Inflammatory macrophage treated with lipopolysaccharide for 4 hours (primary cell): ENCODE results near the gene TESK1.
"Not testable (repeated sequence)": the region's sequence is repeated elsewhere in the genome, so short reads cannot be mapped to it uniquely, and the experiment has no call there.

Experiments
- DNase-seq: peaks from one replicate; pipeline ENCODE4 v3.0.0-alpha.2; 2020

The TESK1 gene

DNA sequence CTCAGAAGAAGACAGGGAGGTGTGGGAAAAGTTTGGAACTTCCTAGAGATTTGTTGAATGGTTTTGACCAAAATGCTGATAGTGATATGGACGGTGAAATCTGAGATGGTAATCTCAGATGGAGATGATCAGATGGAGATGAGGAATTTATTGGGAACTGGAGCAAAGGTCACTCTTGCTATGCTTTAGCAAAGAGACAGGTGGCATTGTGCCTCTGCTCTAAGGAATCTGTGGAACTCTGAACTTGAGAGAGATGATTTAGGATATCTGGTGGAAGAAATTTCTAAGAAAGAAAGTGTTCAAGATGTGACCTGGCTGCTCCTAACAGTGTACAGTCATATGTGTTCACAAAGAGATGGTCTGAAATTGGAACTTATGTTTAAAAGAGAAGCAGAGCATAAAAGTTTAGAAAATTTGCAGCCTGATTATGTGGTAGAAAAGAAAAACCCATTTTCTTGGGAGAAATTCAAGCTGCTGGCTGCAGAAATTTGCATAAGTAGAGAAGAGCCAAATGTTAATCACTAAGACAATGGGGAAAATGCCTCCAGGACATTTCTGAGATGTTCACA lies 25.3 kb upstream of the TESK1 start:
- not testable (repeated sequence) for DNase-seq

DNA sequence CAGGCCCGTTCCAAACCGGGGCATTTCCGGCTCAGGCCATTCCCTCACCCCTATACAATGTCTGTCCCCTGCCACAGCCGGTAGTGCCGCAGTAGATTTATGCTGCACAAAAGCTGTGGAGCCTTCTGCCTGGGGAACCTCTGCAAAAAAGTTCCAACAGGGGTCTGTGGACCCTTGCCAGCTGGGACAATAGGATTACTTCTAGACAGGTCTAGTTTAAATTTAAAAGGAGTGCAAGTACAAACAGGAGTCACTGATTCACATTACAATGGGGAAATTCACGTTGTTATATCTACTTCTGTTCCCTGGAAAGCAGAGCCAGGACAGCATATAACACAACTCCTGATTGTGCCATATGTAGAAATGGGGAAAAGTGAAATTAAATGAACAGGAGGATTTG lies 21.5 kb upstream of the TESK1 start:
- DNase-seq = not testable (repeated sequence)

DNA sequence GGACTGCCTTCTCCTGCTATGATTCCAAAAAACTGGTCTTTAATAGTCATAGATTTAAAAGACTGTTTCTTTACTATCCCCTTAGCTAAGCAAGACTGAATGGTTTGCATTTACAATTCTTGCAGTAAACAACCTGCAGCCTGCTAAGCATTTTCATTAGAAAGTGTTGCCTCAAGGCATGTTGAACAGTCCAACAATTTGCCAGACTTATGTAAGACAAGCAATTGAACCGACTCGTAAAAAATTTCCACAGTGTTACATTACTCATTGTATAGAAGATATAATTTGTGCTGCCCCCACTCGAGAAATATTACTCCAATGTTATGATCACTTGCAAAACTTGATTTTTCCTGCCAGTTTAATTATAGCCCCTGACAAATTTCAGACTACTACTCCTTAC lies 20.4 kb upstream of the TESK1 start:
- DNase-seq = not testable (repeated sequence)

DNA sequence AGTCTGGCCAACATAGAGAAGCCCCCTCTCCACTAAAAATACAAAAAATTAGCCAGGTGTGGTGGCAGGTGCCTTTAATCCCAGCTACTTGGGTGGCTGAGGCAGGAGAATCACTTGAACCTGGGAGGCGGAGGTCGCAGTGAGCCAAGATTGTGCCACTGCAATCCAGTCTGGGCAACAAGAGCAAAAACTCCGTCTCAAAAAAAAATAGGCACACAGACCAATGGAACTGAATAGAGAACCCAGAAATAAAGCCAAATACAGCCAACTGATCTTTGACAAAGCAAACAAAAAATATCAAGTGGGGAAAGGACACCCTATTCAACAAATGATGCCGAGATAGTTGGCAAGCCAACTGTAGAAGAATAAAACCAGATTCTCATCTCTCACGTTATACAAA lies 16.6 kb upstream of the TESK1 start:
- not testable (repeated sequence) for DNase-seq

DNA sequence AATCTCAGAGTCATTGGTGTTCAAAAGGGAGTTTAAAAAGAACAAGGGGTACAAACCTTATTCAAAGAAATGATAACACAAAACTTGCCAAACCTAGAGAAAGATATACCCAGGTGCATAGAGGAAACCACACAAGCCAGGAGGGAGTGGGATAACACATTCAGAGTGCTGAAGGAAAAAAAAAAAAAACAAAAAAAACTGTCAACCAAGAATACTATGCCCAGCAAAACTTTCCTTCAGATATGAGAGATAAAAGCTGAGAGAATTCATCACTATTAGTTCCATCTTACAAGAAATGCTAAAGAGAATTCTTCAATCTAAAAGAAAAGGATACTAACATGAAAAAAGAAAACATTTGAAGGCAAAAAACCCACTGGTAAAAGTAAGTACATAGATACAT lies 11.5 kb upstream of the TESK1 start:
- DNase-seq = no peak

DNA sequence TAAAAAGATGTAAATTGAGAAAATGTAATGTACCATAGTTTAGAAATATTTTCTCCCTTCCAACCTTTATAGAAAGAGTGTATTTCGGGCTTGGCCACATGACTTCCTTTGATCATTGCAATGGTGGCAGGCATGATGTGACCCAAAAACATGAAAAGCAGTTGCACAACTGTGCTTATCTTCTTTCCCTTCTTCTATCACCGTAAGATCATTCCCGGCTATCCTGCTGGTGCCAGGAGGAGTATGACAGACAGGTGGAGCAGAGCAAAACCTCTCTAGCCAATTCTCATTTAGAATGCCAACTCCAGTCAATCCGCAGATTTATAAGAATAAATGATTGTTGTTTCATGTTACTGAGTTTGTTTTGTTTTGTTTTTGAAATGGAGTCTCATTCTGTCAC lies 10.6 kb upstream of the TESK1 start:
- DNase-seq = no peak

DNA sequence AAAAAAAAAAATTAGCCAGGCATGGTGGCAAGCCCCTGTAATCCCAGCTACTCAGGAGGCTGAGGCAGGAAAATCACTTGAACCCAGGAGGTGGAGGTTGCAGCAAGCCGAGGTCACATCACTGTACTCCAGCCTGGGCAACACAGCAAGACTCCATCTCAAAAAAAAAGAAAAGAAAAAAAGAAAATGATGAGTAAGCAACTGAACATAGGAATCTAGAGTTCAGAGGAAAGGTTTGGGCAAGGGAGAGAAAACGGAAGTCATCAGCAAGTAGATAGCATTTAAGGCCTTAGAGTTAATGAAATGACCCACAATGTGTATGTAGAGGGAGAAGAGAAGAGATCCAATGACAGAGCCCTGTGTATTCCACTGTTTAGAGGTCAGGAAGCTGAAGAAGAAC lies 8.2 kb upstream of the TESK1 start:
- not testable (repeated sequence) for DNase-seq

DNA sequence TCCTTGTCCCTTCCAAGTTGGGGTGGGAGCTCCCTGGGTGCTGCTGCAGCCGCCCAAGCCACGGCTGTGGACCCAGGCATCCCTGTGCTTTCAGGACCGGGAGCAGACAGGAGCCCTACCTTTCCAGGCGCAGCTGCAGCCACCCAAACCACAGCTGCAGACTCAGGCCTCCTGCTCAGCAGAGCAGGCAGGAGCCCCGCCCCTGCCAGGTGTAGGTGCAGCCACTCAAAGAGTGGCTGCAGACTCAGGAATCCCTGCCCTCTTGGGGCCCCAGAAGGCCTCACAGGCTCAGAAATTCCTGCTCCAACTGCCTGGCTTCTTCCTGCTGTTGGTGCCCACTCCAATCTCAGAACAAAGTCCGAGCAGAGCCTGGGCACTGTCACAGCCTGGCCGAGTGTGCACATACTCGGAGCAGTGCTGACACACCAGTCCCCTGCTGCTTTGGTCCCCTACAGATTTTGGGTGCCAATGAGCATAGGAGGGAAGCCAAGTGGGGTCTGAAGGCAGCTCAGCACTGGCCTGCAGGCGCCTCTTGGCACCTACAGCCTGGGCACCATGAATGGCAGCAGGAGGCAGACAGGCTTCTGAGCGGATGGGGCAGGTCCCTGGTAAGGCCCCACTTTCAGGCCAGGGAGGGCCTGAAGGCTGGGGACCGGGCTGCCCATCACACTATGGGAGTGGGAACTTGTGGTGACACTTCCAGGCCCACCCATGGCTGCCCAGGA lies 6.0 kb upstream of the TESK1 start:
- no peak for DNase-seq

DNA sequence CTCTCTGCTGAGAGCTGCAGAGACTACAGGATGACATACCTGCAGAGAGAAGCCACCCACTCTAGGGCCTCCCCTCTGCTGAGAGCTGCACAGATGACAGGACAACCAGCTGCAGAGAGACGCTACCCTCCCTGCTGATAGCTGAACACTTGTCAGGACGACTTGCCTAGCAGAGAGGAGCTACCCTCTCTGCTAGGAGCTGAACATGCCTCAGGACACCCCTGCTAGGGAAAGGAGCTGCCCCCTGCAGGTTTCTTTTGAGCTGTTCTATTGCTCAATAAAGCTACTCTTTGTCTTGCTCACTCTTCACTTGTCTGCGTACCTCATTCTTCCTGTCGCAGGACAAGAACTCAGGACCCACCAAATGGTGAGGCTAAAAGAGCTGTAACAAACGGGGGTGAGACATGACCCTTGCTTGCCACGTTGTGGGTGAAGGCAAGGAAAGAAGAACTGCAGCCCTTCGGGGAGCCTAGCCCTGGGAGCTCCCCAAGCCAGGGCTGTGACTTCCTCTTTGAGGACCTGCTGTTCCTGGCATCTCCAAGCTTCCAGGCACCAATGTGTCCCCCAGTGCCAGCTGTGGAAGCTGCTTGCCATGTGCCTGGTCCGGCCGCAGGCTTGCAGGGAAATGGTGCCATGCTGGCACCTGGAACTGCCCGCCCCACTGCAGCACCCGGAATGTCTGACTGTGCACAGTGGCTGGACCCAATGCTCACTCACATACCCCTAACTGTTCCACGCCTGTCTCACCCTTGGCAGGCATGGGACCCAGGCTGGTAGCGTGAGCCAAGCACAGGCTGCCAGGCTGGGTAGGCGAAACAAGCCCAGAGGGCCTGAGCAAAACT lies 5.1 kb upstream of the TESK1 start:
- DNase-seq = peak; percentile 22

DNA sequence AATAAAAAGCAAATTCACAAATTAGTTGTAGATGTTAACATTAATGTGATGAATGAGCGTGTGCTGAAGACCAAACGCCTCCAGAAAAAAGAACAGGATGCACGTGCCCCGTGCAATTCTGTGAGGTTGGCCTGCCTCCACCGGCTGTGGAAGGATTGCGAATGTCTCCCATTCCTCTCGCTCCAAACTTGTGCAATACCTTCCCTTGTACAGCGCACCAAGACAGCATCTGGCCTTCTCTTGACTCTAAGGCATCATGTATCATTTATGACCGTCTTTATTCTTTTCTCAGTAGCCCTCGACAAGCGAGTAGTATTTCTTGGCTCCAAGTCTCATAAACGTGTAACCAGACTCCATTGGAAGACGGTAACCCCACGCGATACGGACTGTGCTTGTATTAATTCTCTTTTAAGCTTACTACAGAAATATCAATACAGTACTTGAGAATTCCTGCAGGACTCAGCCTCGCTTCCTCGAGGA lies 1.5 kb upstream of the TESK1 start:
- DNase-seq = peak; percentile 39

DNA sequence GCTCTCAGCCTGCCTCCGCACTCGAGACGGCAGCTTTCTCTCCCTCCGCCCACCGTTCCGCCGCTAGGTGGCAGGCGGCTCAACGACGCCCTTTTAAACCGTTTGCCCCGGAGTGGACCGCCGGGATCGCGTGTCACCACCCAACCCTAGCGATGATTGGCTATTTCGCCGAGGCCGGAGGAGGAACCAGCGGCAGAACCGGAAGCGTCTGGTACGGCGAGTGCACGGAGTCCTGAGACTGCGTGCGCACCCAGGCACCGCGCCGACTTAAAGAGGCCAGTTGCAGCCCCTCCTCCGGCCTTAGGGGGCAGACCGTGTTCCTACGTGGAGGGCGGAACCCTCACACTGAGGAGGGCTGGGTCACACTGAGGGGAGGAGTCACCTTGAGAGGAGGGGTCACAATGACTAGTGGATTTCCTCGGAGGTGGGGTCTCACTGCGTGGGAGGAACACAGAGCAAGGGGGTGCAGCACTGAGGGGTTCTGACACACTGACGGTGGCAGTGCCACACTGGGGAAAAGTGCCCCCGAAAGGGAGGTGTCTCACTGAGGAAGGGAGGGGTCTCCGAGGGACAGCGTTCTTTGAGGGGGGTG lies 980 bp upstream of the TESK1 start:
- DNase-seq = peak; percentile 100

DNA sequence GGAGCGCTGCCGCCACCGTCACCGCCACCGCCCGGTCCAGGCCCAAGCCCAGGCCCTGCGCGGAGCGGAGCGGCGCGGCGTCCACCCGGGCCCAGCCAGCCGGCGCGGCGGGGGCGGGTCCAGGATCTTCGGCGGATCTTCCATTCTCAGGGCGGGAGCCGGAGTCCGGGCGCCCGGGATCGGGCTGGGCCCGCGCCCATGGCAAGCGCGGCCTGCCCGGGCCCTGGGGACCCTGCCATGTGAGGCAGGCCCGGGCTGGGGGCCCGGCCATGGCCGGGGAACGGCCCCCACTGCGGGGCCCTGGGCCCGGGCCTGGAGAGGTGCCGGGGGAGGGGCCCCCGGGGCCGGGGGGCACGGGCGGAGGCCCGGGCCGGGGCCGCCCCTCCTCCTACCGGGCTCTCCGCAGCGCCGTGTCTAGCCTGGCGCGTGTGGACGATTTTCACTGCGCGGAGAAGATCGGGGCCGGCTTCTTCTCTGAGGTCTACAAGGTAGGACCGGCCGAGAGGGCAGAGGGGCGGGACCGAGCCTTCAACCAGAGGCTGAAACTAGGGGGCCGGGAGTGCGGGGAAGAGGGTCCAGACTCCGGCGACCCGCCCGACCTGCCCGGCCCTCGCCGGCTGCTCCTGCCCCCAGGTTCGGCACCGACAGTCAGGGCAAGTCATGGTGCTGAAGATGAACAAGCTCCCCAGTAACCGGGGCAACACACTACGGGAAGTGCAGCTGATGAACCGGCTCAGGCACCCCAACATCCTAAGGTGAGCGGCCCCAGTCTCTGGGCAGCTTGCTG lies 482 bp downstream of the TESK1 start:
- no peak for DNase-seq

DNA sequence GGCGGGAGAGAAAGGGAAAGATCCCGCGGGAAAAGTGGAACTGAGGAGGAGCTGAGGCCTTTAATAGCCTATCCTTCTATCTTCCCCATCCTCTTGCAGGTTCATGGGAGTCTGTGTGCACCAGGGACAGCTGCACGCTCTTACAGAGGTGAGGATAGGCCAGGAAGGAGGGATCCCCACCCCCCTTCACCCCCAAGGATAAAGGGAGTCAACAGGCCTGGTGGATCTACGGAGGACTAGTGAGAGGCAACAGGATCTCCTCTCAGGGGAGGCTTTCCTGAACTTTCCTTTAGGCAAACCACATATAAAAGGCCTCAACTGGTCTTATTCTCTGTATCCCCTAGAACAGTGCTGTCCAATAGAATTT lies 1.1 kb downstream of the TESK1 start:
- DNase-seq = no peak

DNA sequence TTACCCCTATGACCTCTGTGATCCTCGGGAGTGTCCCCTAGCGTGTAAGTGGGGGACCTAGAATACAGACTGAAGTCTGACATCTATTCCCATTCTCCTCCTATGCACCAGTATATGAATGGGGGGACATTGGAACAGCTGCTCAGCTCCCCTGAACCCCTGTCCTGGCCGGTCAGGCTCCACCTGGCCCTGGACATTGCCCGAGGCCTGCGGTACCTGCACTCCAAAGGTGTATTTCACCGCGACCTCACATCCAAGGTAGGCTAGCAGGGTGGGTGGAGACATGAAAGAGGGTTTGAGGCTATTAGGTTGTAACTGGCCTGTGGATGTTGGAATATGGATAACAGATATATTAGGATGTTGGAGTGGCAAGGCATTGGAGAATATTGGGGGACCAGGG lies 1.7 kb downstream of the TESK1 start:
- DNase-seq = no peak

DNA sequence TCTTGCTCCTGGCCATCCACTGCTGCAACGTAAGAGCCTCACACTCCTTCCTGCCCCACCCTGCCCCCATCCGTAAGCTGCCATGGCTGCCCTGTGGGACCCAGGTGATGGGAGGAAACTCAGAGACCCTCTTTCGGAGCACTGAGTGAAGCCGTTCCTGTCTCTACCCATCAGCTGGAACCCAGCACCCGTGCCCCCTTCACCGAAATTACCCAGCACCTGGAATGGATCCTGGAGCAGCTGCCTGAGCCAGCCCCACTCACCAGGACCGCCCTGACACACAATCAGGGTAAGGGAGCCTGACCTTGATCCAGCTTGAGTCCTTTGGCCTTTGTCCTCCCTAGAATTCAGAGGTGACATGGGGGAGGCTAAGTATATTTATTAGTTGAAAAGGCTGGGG lies 3.2 kb downstream of the TESK1 start:
- DNase-seq = no peak

DNA sequence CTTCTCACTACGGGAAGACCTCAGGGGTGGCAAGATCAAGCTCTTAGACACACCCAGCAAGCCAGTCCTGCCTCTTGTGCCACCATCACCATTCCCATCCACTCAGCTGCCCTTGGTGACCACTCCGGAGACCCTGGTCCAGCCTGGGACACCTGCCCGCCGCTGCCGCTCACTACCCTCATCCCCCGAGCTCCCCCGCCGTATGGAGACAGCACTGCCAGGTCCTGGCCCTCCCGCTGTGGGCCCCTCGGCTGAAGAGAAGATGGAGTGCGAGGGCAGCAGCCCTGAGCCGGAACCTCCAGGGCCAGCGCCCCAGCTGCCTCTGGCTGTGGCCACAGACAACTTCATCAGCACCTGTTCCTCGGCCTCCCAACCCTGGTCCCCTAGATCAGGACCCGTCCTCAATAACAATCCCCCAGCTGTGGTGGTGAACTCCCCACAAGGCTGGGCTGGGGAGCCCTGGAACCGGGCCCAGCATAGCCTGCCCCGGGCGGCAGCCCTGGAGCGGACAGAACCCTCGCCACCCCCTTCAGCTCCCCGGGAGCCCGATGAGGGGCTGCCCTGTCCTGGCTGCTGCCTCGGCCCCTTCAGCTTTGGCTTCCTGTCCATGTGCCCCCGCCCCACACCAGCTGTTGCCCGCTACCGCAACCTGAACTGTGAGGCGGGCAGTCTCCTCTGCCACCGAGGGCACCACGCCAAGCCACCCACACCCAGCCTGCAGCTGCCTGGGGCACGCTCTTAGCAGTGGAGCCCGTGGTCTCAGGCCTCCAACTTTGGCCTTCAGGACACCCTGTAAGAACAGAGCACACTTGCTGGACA lies 4.1 kb downstream of the TESK1 start:
- no peak for DNase-seq

DNA sequence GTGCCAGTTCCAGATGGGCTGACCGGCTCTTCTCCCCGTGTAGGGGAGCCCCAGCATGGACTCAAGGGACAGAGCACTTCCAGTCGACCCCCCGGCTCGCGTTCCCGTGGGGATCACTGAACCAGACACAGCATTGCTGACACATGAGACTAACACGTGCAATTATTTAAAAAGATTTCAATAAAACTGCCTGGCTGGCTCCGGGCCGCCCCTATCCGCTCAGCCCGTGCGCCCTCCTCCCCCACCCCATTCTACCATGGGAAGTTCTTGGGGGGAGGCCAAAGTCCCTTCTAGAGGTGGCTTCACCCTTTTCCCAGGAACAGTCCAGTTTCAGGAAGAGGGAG lies 4.7 kb downstream of the TESK1 start:
- DNase-seq = no peak

DNA sequence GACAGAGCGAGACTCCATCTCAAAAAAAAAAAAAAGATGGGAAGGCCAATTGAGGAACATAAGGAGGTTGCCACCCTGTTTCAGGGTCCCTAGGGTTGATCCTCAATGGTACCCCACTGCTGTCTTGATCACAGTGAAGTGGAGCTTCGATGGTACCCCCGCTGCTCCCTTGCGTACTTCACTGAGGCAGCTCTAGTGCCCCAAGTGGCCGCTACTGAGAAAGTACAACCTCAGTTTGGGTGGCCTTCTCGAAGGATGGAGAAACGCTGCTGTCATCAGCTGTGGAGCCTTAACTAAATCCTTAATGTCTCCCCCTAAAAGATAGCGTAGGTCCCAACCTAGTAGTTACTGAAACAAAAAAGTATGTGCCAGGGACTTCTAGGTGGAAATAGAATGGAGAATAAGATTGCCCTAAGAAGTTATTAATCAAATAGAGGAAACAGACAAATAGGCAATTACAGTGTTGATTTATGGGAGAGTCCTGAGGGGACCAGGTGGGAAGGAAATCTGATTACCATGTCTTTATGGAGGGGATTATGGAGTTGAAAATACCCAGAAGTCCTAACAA lies 6.3 kb downstream of the TESK1 start:
- peak; percentile 65 for DNase-seq

DNA sequence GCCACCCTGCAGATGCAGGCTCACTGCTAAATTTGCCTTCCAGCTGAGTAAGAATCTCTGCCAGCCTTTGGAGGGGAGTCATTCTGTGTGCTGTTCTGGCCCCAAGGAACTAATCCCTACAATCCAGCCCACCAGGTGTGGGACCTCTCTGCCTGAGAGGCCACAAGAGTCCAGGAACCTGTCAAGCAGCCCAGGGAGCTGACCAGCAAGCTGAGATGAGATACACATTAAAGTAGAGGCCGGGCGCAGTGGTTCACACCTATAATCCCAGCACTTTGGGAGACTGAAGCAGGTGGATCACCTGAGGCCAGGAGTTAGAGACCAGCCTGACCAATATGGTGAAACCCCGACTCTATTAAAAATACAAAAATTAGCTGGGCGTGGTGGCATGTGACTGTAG lies 7.0 kb downstream of the TESK1 start:
- DNase-seq = not testable (repeated sequence)

DNA sequence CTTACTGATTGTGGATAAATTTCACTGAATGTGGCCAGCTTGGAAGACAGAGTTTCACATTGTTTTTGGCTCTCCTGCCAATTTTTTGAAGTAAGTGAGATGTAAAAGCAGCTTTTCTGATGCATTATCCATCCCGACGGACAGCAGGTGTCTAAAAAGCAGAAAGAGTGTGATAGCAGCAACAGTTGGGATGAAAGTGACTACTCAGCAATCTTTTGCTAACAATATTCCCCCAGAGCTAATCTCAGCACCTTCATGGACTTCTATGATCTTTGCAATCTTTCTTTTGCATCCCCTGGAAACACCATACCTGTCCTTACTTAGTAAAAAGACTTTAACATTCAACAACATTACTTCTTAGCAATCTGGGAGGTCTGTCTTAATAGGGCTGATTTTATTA lies 7.8 kb downstream of the TESK1 start:
- no peak for DNase-seq

DNA sequence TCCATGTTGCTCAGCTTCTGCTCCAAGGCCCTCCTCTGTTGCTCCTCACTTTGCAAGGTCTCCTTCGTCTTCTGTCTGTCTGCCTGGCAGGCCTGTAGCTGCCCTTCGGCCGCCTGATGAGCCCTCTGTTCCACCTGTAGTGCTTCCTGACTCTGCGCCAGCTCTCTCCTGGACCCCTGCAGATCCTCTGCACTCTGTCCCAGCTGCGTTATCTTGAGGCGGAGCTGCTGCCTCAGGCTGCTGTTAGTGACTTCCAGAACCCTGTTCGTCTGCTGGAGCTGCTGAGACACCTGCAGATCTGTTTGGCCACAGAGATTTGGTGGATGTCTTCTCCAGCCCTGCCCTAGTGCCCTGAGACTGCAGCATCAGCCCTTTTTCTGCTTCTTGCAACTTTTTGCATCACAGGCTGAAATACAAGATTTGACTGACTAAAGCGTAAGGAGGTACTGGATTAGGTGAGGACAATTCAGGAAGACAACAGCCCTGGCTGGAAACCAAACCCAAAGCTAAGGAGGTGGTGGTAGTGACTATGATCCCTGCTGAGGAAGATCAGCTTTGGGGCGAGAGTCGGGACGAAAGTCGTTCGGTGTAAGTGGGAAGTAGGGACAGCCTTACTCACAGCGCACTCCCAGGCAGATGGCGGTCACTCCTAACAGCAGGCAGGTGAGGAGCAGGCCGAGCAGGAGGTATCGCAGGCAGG lies 11.1 kb downstream of the TESK1 start:
- no peak for DNase-seq
